ENCODE results near the gene VSTM2L. TPM values are rescaled to one million over a fixed set of nuclear protein-coding genes. Genes with fewer than 3 reads are reported as not detected.

VSTM2L gene
- total RNA-seq, 4 donors from 2014 or later, result 0.37 to 0.94 (median 0.62) TPM

DNA sequence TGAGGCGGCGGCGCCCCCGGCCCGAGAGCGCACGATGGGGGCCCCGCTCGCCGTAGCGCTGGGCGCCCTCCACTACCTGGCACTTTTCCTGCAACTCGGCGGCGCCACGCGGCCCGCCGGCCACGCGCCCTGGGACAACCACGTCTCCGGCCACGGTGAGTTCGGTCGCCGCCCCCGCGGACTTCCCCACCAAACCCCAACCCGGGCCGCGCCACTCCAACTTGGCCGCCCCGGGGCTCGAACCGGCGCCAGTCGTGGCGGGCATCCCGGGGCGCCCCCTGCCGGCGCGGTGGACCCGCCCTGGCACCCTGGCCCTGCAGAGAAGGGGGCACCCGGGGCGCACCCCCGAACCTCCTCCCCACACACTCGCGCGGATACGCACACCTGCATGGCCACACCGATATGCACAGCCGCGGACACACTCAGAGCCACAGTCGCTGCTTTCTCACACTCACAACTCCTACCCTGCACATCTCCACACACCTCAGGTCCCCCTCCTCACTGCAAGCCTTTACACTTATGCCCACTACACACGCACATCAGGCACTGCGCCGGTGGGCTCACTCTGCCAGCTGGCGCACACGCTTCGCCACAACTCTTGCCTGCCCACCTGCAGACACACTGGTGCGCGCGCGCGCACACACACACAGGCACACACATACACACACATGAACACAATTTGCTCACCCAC lies 535 bp downstream of the VSTM2L start:
- peak; percentile 3 for ATAC-seq (ENCODE audit: low FRiP score)

DNA sequence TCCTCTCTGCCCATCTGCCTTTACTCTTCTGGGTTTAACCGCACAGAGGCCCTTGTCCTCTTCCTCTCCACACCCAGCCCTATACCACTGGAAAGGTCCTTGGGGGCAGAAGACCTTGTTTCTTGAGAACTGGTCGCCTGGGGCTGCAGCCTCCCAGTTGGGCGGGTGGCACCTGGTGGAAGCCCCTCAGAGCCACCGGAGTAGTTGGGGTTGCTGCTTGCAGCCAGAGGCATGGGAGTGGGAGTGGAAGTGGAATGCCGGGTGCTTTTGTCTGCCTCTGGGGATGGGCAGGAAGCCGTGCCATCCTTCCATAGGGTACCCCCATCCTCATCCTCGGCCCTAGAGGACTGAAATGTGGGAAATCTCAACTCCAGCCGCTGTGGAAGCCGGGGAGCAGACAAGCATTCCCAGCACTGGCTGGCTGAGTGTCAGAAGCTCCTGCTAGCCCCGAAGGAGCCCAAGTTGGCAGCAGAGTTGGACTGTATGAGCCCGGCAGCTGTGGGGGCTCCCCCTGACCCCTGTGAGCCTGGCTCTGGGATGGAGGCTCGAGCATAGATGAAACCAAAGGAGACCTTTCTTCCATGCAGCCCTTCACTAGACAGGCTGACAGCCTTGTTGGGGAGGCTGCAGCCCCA lies 1.2 kb downstream of the VSTM2L start:
- no peak for DNase-seq (ENCODE audit: low spot score)
- TF ChIP-seq CTCF (IDR thresholded peaks at IDR 0.05), result no peak
- ATAC-seq (ENCODE audit: low FRiP score), result no peak

More for the DNA sequence above, 535 bp downstream of the VSTM2L start:
- no peak for DNase-seq (ENCODE audit: low spot score)
- TF ChIP-seq CTCF (IDR thresholded peaks at IDR 0.05), result no peak

- ATAC-seq (ENCODE audit: low FRiP score), result no peak
These were observed 2.0 kb downstream of the VSTM2L start for GRCh38 chr20:37904845-37905373.

DNA sequence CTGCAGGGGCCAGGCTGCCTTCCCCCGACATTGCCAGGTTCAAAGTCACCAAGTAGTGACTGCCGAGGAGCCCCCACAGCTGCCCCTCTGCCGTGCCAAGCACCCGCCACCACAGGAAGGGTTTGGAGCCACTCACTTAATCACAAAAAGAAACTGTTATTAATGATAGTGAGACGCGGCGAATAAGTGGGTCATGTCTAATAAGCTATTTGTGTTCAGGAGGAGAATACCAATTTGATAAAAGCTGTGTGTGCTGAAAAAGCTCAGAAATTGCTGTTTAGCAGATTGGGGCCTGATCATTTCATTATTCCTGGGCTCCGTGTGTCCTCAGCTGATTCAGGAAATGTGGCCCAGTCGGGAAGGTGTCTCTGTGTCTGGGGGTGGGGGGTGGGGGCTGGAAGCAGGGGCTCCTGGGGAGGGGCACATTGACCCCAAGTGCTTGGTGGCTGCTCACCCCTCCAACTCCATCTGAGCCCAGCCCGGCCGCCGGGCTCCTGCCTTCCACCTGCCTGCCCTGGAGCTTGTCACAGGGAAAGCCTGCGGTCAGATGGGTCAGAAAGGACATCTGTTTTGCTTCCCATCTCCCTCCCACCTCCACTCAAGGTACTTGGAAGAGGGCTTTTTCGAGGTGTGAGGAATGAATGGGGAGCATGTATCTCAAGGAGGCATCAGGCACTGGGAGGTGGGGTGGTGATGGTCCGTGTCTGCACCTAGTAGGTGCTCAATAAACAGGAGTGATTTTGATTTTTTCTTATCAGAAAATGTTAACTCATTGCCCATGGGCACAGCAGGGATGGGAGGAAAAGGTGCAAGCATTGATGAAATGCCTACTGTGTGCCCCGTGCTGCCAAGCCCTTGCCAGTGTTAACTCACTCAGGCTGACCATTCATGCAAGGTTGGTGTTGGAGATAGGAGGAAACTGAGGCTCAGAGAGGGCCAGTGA lies 3.0 kb downstream of the VSTM2L start:
- ATAC-seq (ENCODE audit: low FRiP score) (no peak), DNase-seq (ENCODE audit: low spot score) (no peak)
- no peak for TF ChIP-seq CTCF (IDR thresholded peaks at IDR 0.05)

More at GRCh38 chr20:37904845-37905373, 2.0 kb downstream of the VSTM2L start:
- no peak for DNase-seq (ENCODE audit: low spot score)
- no peak for TF ChIP-seq CTCF (IDR thresholded peaks at IDR 0.05)

DNA sequence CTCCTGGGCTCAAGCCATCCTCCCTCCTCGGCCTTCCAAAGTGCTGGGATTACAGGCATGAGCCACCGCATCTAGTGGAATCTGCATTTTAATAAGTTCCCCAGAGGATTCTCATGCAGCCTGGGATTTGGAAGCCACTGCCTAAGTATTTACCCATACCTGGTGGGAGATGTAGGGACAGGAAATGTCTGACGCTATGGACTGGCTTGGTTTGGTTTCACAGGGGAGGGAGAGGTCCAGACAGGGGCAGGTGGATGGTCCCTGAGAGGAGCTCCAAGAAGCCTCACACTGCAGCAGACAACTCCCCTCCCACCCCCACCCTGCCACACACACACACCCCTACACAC lies 4.4 kb downstream of the VSTM2L start:
- no peak for ATAC-seq (ENCODE audit: low FRiP score)
- TF ChIP-seq CTCF (IDR thresholded peaks at IDR 0.05), result no peak

DNA sequence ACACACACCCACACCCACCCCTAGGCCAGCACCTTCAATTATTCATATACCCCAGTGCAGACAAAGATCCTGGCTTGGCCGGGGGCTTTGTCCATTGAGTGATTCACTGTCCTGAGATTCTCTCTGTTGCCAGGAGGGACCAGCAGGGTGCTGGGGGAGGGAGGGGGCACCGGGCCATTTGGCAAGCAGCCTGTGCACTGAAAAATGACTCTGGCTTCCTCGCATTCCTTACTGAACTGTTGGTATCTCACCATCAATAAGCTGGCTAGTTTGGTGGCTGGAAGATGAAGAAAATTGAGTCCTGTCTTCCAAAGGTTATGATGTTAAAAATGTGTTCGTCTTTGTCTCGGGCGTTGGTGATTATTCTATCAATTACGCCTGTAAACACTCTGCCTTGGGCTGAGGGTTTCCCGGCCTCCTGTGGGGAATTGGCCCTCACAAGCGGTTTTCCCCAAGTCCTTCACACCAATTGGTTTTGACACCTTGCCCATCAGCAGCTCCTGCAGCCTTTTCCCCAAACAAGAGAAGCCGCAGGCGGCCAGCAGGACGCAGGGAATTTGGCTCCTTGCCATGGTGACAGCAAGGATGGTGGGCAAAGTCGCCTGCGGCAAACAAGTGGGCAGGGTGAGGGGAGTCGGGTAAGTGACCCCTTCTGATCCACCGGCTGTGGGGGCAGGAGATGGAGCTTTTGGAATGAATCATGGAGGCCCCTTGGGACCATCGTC lies 4.9 kb downstream of the VSTM2L start:
- DNase-seq (ENCODE audit: low spot score) (no peak), ATAC-seq (ENCODE audit: low FRiP score) (peak; percentile 26)
- no peak for TF ChIP-seq CTCF (IDR thresholded peaks at IDR 0.05)

More for the DNA sequence above, 4.4 kb downstream of the VSTM2L start:
- DNase-seq (ENCODE audit: low spot score), result no peak
